HFF-Myc (cell line): ENCODE data around the gene ARL2BP.
"Not testable (repeated sequence)": the region's sequence is repeated elsewhere in the genome, so short reads cannot be mapped to it uniquely, and the experiment has no call there.

ENCODE experiments used
- DNase-seq: peaks from one replicate; pipeline ENCODE4 v3.0.0-alpha.2; 2011; ENCODE audit warnings: low read depth; ENCODE audit errors: extremely low read depth
- H3K4me3 ChIP-seq: replicated peaks from 2 replicates; pipeline ENCODE4 v1.5.1; 2011; ENCODE audit warnings: low read depth, mild to moderate bottlenecking, control low read depth, low read length
- CTCF ChIP-seq: IDR thresholded peaks from 2 replicates; pipeline ENCODE4 v1.5.1; 2012; ENCODE audit warnings: mild to moderate bottlenecking, low read depth, low read length, control low read depth; ENCODE audit errors: missing control alignments

The ARL2BP gene

DNA sequence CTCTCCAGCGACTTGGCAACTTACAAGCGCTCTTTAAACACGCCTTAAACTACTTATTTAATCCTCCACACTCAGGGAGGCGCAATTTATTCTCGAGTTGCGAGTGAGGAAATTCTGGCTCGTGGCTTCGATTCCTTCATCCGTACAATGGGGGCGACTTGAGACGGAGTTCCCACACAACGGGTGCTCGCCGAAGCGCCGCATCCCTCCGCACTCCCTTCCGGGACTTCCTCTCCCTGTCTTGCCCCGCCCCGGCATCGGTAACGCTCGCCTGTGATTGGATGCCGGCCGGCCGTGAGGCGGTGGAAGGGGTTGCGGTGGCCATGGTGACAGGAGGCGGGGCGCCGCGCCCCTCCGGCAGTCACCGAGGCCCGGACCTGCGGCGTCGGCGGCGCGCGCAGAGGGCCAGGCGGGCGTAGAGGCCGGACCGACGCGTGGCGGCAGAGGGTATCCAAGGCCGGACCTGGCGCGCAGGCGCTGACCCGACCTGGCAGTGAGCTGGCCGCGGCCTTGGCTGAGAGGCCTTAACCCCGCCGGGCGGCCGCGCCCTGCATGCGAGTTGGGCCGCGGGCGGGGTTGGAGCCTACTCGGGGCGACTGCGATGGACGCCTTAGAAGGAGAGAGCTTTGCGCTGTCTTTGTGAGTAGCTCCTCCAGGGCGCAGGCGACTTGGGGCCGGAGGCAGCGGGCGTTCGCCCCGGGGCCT lies at the start of gene ARL2BP:
ARL2BP (plus strand) TSS at position 493 of the 705 bp plus-strand sequence; CDS start at position 602, 109 bp downstream.
- H3K4me3 ChIP-seq, result peak within 1 kb of the TSS; percentile 70
- TF ChIP-seq CTCF, result no peak
- DNase-seq, result peak; percentile 85

GRCh38 chr16:57196286-57196685 lies 48.8 kb upstream of the ARL2BP start:
- no peak overlapping the region for H3K4me3 ChIP-seq
- TF ChIP-seq CTCF, result no peak
- no peak for DNase-seq

DNA sequence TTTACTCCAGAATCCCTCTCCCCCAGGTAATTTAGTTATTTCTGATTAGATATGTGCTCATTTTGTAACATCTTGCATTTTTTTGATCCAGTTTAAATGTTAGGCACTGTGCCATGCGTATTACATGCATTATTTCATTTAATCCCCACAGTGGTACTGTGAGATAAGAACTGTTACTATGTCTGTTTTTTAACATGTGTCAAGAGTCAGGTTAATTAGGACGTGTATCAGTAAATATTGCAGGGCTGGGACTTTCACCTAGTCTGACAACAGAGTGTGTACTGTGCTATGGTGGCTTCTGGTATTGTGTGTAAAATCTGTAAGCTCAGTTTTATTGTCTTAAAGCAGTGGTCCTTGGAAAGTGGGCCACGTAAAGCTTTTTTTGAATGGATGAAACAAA lies 48.3 kb upstream of the ARL2BP start:
- no peak for TF ChIP-seq CTCF
- DNase-seq, result no peak
- no peak overlapping the region for H3K4me3 ChIP-seq

- not testable (repeated sequence) for H3K4me3 ChIP-seq, DNase-seq
Observed at GRCh38 chr16:57200321-57200720, 44.7 kb upstream of the ARL2BP start.

- H3K4me3 ChIP-seq, DNase-seq: not testable (repeated sequence)
Observed at GRCh38 chr16:57200926-57201325, 44.1 kb upstream of the ARL2BP start.

DNA sequence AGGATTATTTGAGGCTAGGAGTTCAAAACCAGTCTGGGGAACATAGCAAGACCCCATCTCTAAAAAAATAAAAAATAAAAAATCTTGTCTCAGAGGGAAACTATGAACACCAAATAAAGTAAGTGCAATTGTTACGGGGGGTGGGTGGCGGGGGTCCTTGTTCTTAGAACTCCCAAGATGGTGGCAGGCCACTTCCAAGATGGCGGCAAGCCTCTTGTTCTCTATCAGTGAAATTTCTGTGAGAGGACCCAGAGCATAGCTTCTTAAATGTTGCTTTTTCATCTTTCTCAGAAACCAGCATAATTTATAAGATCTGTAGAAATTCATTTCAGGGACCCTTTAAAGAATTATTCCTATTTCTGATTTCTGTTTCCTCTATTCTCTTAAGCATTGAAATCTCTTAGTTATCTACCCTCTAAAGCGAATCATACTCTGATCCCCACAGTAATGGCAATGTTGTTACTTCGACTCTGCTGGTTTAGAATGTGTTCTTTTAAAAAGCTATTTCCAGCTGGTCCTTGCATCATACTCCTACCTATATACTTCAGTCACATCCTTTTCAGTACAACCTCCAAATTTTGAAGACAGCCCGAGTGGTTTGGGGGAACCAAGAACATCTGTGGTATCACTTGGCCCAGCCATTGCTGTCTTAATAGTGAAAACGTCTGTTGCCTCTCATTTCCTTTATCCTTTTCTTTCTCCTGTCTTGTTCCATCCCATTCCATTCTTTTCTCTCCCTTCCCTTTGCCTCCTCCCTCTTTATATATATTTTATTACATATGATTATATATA lies 42.8 kb upstream of the ARL2BP start:
- no peak for TF ChIP-seq CTCF
- DNase-seq, result no peak
- no peak overlapping the region for H3K4me3 ChIP-seq

DNA sequence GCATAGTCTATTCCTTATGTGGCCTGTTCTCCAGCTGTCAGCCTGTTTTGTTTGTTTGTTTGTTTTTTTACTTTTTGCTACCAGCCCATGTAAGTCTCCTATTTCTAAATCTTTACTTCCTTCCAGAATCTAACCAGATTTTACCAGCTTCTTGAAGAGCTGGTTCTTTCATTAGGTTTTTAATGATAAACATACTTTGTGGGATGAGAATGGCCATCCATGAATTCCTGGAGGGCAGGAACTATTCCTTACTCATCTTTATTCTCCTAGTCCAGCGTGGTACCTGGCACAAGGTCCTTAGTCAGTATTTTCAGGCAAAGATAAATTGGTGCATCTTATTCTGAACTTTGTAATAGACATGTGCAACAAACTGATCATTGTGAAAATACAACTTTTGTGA lies 41.6 kb upstream of the ARL2BP start:
- no peak for TF ChIP-seq CTCF

GRCh38 chr16:57204675-57205074 lies 40.4 kb upstream of the ARL2BP start:
- no peak for TF ChIP-seq CTCF
- DNase-seq, result no peak
- no peak overlapping the region for H3K4me3 ChIP-seq

More for the DNA sequence above, 41.6 kb upstream of the ARL2BP start:
- DNase-seq, result no peak
- H3K4me3 ChIP-seq, result no peak overlapping the region
